Measurements from ENCODE around the gene GC.
"Not testable (repeated sequence)": the region's sequence is repeated elsewhere in the genome, so short reads cannot be mapped to it uniquely, and the experiment has no call there.

GC gene

GRCh38 chr4:71765821-71766383 lies 18.0 kb downstream of the GC start:
- no peak for DNase-seq

GRCh38 chr4:71765350-71765749 lies 18.5 kb downstream of the GC start:
- no peak for DNase-seq

GRCh38 chr4:71752383-71753042 lies 31.4 kb downstream of the GC start:
- no peak for DNase-seq

GRCh38 chr4:71749008-71749594 lies 34.8 kb downstream of the GC start:
- DNase-seq, result peak; percentile 45

- DNase-seq, result no peak
These were observed 37.5 kb downstream of the GC start for GRCh38 chr4:71746379-71746778.

- DNase-seq, result not testable (repeated sequence)
These were observed 45.1 kb downstream of the GC start for GRCh38 chr4:71738782-71739181.

GRCh38 chr4:71732706-71733105 lies 51.2 kb downstream of the GC start:
- peak; percentile 38 for DNase-seq

- DNase-seq, result no peak
These were observed 51.8 kb downstream of the GC start for GRCh38 chr4:71732066-71732465.

- DNase-seq, result no peak
These were observed 54.0 kb downstream of the GC start for GRCh38 chr4:71729856-71730255.

GRCh38 chr4:71713611-71714203 lies 70.2 kb downstream of the GC start:
- peak; percentile 22 for DNase-seq

GRCh38 chr4:71711985-71712348 lies 71.9 kb downstream of the GC start:
- no peak for DNase-seq

GRCh38 chr4:71711044-71711984 lies 72.6 kb downstream of the GC start:
- peak; percentile 67 for DNase-seq

GRCh38 chr4:71709961-71710360 lies 73.9 kb downstream of the GC start:
- DNase-seq, result no peak

- DNase-seq, result no peak
These were observed 85.7 kb downstream of the GC start for GRCh38 chr4:71698141-71698540.

GRCh38 chr4:71697031-71697430 lies 86.8 kb downstream of the GC start:
- no peak for DNase-seq

GRCh38 chr4:71694961-71695360 lies 88.9 kb downstream of the GC start:
- no peak for DNase-seq

- no peak for DNase-seq
These were observed 90.9 kb downstream of the GC start for GRCh38 chr4:71692963-71693362.

- no peak for DNase-seq
These were observed 91.7 kb downstream of the GC start for GRCh38 chr4:71692198-71692597.
